HCT116 (cell line): ENCODE measurements around the gene CBLIF. TPM values are rescaled to one million over a fixed set of nuclear protein-coding genes. Genes with fewer than 3 reads are reported as not detected.

Experiments used
- ATAC-seq: fragments of 200-7000 bp; cut with Tn5 transposase; 2 replicates; pipeline ENCODE4 v1.9.1; 2020; ENCODE audit warnings: mild to moderate bottlenecking, moderate library complexity
- BruUV-seq: library from RNA; stranded (reverse); fragments of 400-500 nt; replicated peaks from 2 replicates; lab custom pipeline; 2021; lab: Mats Ljungman, UMichigan
- CTCF ChIA-PET: fragments of 300-600 bp; sonication (Branson Sonifier 250); formaldehyde crosslinking; loops from one replicate; lab custom pipeline; 2021; ENCODE audit warnings: antibody characterized with exemption; lab: Charles Lee
- POLR2A ChIA-PET: fragments of 300-600, 350-600 bp; sonication (Branson Sonifier 250); formaldehyde crosslinking; loops from one replicate; lab custom pipeline; 2021; ENCODE audit warnings: antibody characterized with exemption; lab: Charles Lee
- RAD21 ChIA-PET, 2 experiments: fragments of 300-600 bp; sonication (Branson Sonifier 250); formaldehyde crosslinking; loops; one replicate each; lab custom pipeline; 2023; ENCODE audit warnings: low total read pairs in 2 of 2; ENCODE audit not compliant: uncharacterized antibody in 2 of 2, unreplicated experiment in 2 of 2, low non-redundant PET in 1 of 2; lab: Charles Lee
- DNase-seq: peaks from one replicate; pipeline ENCODE4 v3.0.0-alpha.2; 2010; ENCODE audit warnings: low read depth, low spot score
- H2AFZ ChIP-seq: fragments of 200-600 bp; shearing (Covaris generic), sonication (generic); 2 replicates; pipeline ENCODE4 v1.6.1; 2017; ENCODE audit warnings: low read depth, mixed run types, mixed read lengths, antibody characterized with exemption, low read length; ENCODE audit not compliant: poor library complexity, severe bottlenecking
- H3K27ac ChIP-seq: 2 replicates; pipeline ENCODE4 v1.5.1; 2012; ENCODE audit warnings: low read depth, low read length
- H3K27me3 ChIP-seq: fragments of 200-600 bp; sonication (generic); 2 replicates; pipeline ENCODE4 v1.6.1; 2016; ENCODE audit warnings: mixed run types, low read length, mixed read lengths; ENCODE audit not compliant: insufficient read depth
- H3K36me3 ChIP-seq, 2 experiments: fragments of 200-500 bp in 1 of 2; fragments of 200-600 bp in 1 of 2; sonication (Bioruptor generic) in 1 of 2; sonication (generic) in 1 of 2; 2 replicates each; pipeline versions ENCODE4 v1.5.1 to v1.6.1; 2014 to 2016; ENCODE audit warnings: low read length in 2 of 2, inconsistent platforms in 1 of 2, mixed read lengths in 1 of 2, mixed run types in 1 of 2; ENCODE audit not compliant: insufficient read depth in 2 of 2, control insufficient read depth in 1 of 2
- H3K4me1 ChIP-seq, 2 experiments: fragments of 200-600 bp in 1 of 2; sonication (generic) in 1 of 2; 2 replicates each; pipeline versions ENCODE4 v1.5.1 to v1.6.1; 2012 to 2017; ENCODE audit warnings: low read length in 2 of 2, inconsistent platforms in 1 of 2, mild to moderate bottlenecking in 1 of 2, mixed read lengths in 1 of 2, mixed run types in 1 of 2, moderate library complexity in 1 of 2; ENCODE audit not compliant: insufficient read depth in 2 of 2, control insufficient read depth in 1 of 2
- H3K4me2 ChIP-seq: fragments of 200-600 bp; sonication (generic); 2 replicates; pipeline ENCODE4 v1.6.1; 2017; ENCODE audit warnings: mixed run types, low read length, mixed read lengths
- H3K4me3 ChIP-seq, 2 experiments: fragments of 200-600 bp in 1 of 2; sonication (generic) in 1 of 2; replicated peaks in 1 of 2; 2 replicates each; pipeline ENCODE4 v1.5.1; 2011 to 2016; ENCODE audit warnings: low read length in 2 of 2, control low read depth in 1 of 2, low read depth in 1 of 2, mild to moderate bottlenecking in 1 of 2, mixed read lengths in 1 of 2, mixed run types in 1 of 2
- H3K79me2 ChIP-seq: fragments of 200-600 bp; sonication (generic); 2 replicates; pipeline ENCODE4 v1.6.1; 2017; ENCODE audit warnings: mild to moderate bottlenecking, mixed run types, low read length, moderate library complexity, mixed read lengths; ENCODE audit not compliant: insufficient read depth
- H3K9ac ChIP-seq: fragments of 200-600 bp; sonication (generic); 2 replicates; pipeline ENCODE4 v1.6.1; 2016; ENCODE audit warnings: low read length, mixed read lengths
- H3K9me2 ChIP-seq: fragments of 200-600 bp; sonication (generic), shearing (Covaris generic); 2 replicates; pipeline ENCODE4 v1.6.1; 2017; ENCODE audit warnings: mixed run types, mild to moderate bottlenecking, moderate library complexity; ENCODE audit not compliant: insufficient read depth
- H3K9me3 ChIP-seq, 2 experiments: fragments of 200-500 bp in 1 of 2; fragments of 200-600 bp in 1 of 2; sonication (Bioruptor generic) in 1 of 2; sonication (generic) in 1 of 2; 2 replicates each; pipeline ENCODE4 v1.6.1; 2014 to 2017; ENCODE audit warnings: low read length in 2 of 2, mixed read lengths in 2 of 2, inconsistent platforms in 1 of 2, low read depth in 1 of 2, mild to moderate bottlenecking in 1 of 2, mixed run types in 1 of 2, moderate library complexity in 1 of 2; ENCODE audit not compliant: control insufficient read depth in 1 of 2, insufficient read depth in 1 of 2
- H4K20me1 ChIP-seq: fragments of 200-600 bp; sonication (generic), shearing (Covaris generic); 2 replicates; pipeline ENCODE4 v1.6.1; 2017; ENCODE audit warnings: mixed run types, mild to moderate bottlenecking, moderate library complexity; ENCODE audit not compliant: insufficient read depth
- ATF3 ChIP-seq: IDR thresholded peaks from 2 replicates; pipeline ENCODE4 v1.6.1; 2012
- CBX3 ChIP-seq: IDR thresholded peaks from 2 replicates; pipeline ENCODE4 v1.6.1; 2012; ENCODE audit warnings: low read depth
- CEBPB ChIP-seq: IDR thresholded peaks from 2 replicates; pipeline ENCODE4 v1.6.1; 2012; ENCODE audit warnings: low read depth
- EGR1 ChIP-seq: IDR thresholded peaks from 2 replicates; pipeline ENCODE4 v1.6.1; 2012; ENCODE audit warnings: low read depth
- ELF1 ChIP-seq: IDR thresholded peaks from 2 replicates; pipeline ENCODE4 v1.6.1; 2012; ENCODE audit warnings: low read depth, borderline replicate concordance
- EZH2 ChIP-seq: fragments of 200-600 bp; sonication (generic); IDR thresholded peaks from 2 replicates; pipeline ENCODE4 v1.6.1; 2017; ENCODE audit warnings: antibody characterized with exemption, mixed run types
- EZH2phosphoT487 ChIP-seq: fragments of 200-600 bp; IDR thresholded peaks from 2 replicates; pipeline ENCODE4 v1.6.1; 2018; ENCODE audit warnings: antibody characterized with exemption, borderline replicate concordance
- FOSL1 ChIP-seq: IDR thresholded peaks from 2 replicates; pipeline ENCODE4 v1.6.1; 2012; ENCODE audit warnings: low read depth
- POLR2A ChIP-seq: IDR thresholded peaks from 2 replicates; pipeline ENCODE4 v1.7.0; 2011; ENCODE audit warnings: borderline replicate concordance; ENCODE audit not compliant: insufficient read depth, insufficient read length; ENCODE audit errors: extremely low read depth
- POLR2AphosphoS5 ChIP-seq: IDR thresholded peaks from 2 replicates; pipeline ENCODE4 v1.6.1; 2011; ENCODE audit warnings: mild to moderate bottlenecking, low read depth, low read length, moderate library complexity
- RAD21 ChIP-seq: IDR thresholded peaks from 2 replicates; pipeline ENCODE4 v1.6.1; 2012; ENCODE audit warnings: low read depth, mild to moderate bottlenecking
- SIN3A ChIP-seq: IDR thresholded peaks from 2 replicates; pipeline ENCODE4 v1.6.1; 2012; ENCODE audit warnings: low read depth
- SRF ChIP-seq: IDR thresholded peaks from 2 replicates; pipeline ENCODE4 v1.6.1; 2012; ENCODE audit warnings: low read depth
- TCF7L2 ChIP-seq: IDR thresholded peaks from 2 replicates; pipeline ENCODE4 v1.7.0; 2011; ENCODE audit warnings: borderline replicate concordance, inconsistent platforms; ENCODE audit not compliant: insufficient read depth, insufficient read length; ENCODE audit errors: extremely low read depth
- ZFX ChIP-seq: fragments of 450-650 bp; IDR thresholded peaks from 2 replicates; pipeline ENCODE4 v1.6.1; 2017
- intact Hi-C: fragments of 100-400 bp; cut with micrococcal nuclease; formaldehyde crosslinking; loops from 2 replicates; pipeline ENCODE4 v1.10.0; 2022
- total RNA-seq: library from RNA; stranded (reverse); gene quantifications from one replicate; pipeline ENCODE4 v1.2.1, GENCODE V29; 2021; ENCODE audit not compliant: unreplicated experiment
- TF ChIP-seq, protein P1 (sequence below), 3 experiments: fragments of 200-600 bp in 1 of 3; sonication (generic) in 1 of 3; IDR thresholded peaks in 2 of 3; conservative IDR thresholded peaks in 1 of 3; 2 replicates each; pipeline ENCODE4 v1.5.1; 2012 to 2017; ENCODE audit warnings: low read depth in 2 of 3, low read length in 2 of 3, antibody characterized with exemption in 1 of 3, borderline replicate concordance in 1 of 3, control low read depth in 1 of 3, mild to moderate bottlenecking in 1 of 3, mixed read lengths in 1 of 3, mixed run types in 1 of 3, moderate library complexity in 1 of 3; ENCODE audit not compliant: insufficient read depth in 1 of 3
- TF ChIP-seq, protein P2 (sequence below): IDR thresholded peaks from 2 replicates; pipeline ENCODE4 v1.6.1; 2012; ENCODE audit warnings: low read depth
- TF ChIP-seq, protein P3 (sequence below): IDR thresholded peaks from 2 replicates; pipeline ENCODE4 v1.6.1; 2011; ENCODE audit warnings: mild to moderate bottlenecking, low read length, moderate library complexity; ENCODE audit not compliant: insufficient replicate concordance; ENCODE audit errors: extremely low read depth
- TF ChIP-seq, protein P4 (sequence below): IDR thresholded peaks from 2 replicates; pipeline ENCODE4 v1.6.1; 2012

CBLIF gene
- total RNA-seq, 1 experiment from 2014 or later: not detected

GRCh38 chr11:59785818-59786217, 59.5 kb downstream of the CBLIF start:
- no peak overlapping the region for H3K4me2 ChIP-seq
- no TSS peak for BruUV-seq
- ATAC-seq: no peak
- RAD21 ChIA-PET: no interaction called here
- intact Hi-C loops: no loop called here
- no peaks in the 10 kb centered on the region for H3K9me3 ChIP-seq
- H3K27ac ChIP-seq: no peak overlapping the region
- H3K9me2 ChIP-seq: no peaks in the 10 kb centered on the region
- DNase-seq: no peak
- H3K9ac ChIP-seq: no peak overlapping the region
- H3K79me2 ChIP-seq: no peaks in the 10 kb centered on the region; the same call in 1 of the 2 replicates
- POLR2A ChIA-PET: no interaction called here
- H4K20me1 ChIP-seq: no peaks in the 10 kb centered on the region
- H3K36me3 ChIP-seq: peaks cover 6 to 20% of the 10 kb centered on the region in 2 experiments; a peak in 3 of 4 replicates
- H3K4me3 ChIP-seq: no peak overlapping the region
- CTCF ChIA-PET: no interaction called here
- H3K4me1 ChIP-seq: peaks cover 18 to 25% of the 10 kb centered on the region in 2 experiments
- H2AFZ ChIP-seq: no peak overlapping the region
- TF ChIP-seq, protein P1, sequence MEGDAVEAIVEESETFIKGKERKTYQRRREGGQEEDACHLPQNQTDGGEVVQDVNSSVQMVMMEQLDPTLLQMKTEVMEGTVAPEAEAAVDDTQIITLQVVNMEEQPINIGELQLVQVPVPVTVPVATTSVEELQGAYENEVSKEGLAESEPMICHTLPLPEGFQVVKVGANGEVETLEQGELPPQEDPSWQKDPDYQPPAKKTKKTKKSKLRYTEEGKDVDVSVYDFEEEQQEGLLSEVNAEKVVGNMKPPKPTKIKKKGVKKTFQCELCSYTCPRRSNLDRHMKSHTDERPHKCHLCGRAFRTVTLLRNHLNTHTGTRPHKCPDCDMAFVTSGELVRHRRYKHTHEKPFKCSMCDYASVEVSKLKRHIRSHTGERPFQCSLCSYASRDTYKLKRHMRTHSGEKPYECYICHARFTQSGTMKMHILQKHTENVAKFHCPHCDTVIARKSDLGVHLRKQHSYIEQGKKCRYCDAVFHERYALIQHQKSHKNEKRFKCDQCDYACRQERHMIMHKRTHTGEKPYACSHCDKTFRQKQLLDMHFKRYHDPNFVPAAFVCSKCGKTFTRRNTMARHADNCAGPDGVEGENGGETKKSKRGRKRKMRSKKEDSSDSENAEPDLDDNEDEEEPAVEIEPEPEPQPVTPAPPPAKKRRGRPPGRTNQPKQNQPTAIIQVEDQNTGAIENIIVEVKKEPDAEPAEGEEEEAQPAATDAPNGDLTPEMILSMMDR (IDR thresholded peaks at IDR 0.05 in 2 of 3, conservative IDR thresholded peaks at IDR 0.05 in 1 of 3; ENCODE audit: borderline replicate concordance in 1 of 3, insufficient read depth in 1 of 3, low read depth in 2 of 3, low read length in 2 of 3): no peak
- TF ChIP-seq ATF3: no peak
- TF ChIP-seq, protein P2, sequence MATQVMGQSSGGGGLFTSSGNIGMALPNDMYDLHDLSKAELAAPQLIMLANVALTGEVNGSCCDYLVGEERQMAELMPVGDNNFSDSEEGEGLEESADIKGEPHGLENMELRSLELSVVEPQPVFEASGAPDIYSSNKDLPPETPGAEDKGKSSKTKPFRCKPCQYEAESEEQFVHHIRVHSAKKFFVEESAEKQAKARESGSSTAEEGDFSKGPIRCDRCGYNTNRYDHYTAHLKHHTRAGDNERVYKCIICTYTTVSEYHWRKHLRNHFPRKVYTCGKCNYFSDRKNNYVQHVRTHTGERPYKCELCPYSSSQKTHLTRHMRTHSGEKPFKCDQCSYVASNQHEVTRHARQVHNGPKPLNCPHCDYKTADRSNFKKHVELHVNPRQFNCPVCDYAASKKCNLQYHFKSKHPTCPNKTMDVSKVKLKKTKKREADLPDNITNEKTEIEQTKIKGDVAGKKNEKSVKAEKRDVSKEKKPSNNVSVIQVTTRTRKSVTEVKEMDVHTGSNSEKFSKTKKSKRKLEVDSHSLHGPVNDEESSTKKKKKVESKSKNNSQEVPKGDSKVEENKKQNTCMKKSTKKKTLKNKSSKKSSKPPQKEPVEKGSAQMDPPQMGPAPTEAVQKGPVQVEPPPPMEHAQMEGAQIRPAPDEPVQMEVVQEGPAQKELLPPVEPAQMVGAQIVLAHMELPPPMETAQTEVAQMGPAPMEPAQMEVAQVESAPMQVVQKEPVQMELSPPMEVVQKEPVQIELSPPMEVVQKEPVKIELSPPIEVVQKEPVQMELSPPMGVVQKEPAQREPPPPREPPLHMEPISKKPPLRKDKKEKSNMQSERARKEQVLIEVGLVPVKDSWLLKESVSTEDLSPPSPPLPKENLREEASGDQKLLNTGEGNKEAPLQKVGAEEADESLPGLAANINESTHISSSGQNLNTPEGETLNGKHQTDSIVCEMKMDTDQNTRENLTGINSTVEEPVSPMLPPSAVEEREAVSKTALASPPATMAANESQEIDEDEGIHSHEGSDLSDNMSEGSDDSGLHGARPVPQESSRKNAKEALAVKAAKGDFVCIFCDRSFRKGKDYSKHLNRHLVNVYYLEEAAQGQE: no peak
- TF ChIP-seq SIN3A: no peak
- no peak for TF ChIP-seq EGR1
- no peak for TF ChIP-seq RAD21
- no peak for TF ChIP-seq POLR2A
- no peak for TF ChIP-seq EZH2phosphoT487
- TF ChIP-seq, protein P3, sequence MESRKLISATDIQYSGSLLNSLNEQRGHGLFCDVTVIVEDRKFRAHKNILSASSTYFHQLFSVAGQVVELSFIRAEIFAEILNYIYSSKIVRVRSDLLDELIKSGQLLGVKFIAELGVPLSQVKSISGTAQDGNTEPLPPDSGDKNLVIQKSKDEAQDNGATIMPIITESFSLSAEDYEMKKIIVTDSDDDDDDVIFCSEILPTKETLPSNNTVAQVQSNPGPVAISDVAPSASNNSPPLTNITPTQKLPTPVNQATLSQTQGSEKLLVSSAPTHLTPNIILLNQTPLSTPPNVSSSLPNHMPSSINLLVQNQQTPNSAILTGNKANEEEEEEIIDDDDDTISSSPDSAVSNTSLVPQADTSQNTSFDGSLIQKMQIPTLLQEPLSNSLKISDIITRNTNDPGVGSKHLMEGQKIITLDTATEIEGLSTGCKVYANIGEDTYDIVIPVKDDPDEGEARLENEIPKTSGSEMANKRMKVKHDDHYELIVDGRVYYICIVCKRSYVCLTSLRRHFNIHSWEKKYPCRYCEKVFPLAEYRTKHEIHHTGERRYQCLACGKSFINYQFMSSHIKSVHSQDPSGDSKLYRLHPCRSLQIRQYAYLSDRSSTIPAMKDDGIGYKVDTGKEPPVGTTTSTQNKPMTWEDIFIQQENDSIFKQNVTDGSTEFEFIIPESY: no peak
- TF ChIP-seq FOSL1: no peak
- TF ChIP-seq, protein P4, sequence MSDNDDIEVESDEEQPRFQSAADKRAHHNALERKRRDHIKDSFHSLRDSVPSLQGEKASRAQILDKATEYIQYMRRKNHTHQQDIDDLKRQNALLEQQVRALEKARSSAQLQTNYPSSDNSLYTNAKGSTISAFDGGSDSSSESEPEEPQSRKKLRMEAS: no peak
- TF ChIP-seq TCF7L2: no peak
- no peak for TF ChIP-seq EZH2
- no peak for TF ChIP-seq CBX3
- TF ChIP-seq CEBPB: no peak
- no peak for TF ChIP-seq ELF1
- TF ChIP-seq SRF: no peak
- TF ChIP-seq ZFX: no peak
- TF ChIP-seq POLR2AphosphoS5: no peak
- H3K27me3 ChIP-seq: no peaks in the 10 kb centered on the region
